ENCODE results near the gene SLC9A8. TPM values are rescaled to one million over a fixed set of nuclear protein-coding genes. Genes with fewer than 3 reads are reported as not detected.

The SLC9A8 gene
- total RNA-seq, 1 donor from 2014 or later = 6.2 TPM

GRCh38 chr20:49878977-49879376, 66.3 kb downstream of the SLC9A8 start:
- no peaks in the 10 kb centered on the region for H3K27me3 Mint-ChIP-seq (ENCODE audit: low read depth, unreplicated experiment)

GRCh38 chr20:49880177-49880576, 67.5 kb downstream of the SLC9A8 start:
- TF ChIP-seq CTCF (IDR thresholded peaks at IDR 0.05; ENCODE audit: insufficient read depth, low read depth, low read length) (no peak), EZH2 (IDR thresholded peaks at IDR 0.05; ENCODE audit: insufficient read depth, low read length) (no peak)
- FAIRE-seq (no peak), DNase-seq (ENCODE audit: low read depth) (peak; percentile 52)
- Histone ChIP-seq H3K27me3 (ENCODE audit: insufficient read depth, low read length) (no peaks in the 10 kb centered on the region), H3K9me3 (ENCODE audit: insufficient read depth, low read depth, low read length) (no peaks in the 10 kb centered on the region), H3K27ac (ENCODE audit: low read depth, low read length) (no peak overlapping the region), H4K20me1 (ENCODE audit: insufficient read depth, low read length) (no peaks in the 10 kb centered on the region), H3K36me3 (ENCODE audit: insufficient read depth, low read length) (peaks cover 3% of the 10 kb centered on the region), H3K79me2 (ENCODE audit: insufficient read depth, low read length) (no peaks in the 10 kb centered on the region), H3K4me3 (ENCODE audit: insufficient read depth, low read depth, low read length) (no peak overlapping the region), H2AFZ (ENCODE audit: low read depth, low read length) (no peak overlapping the region), H3K4me2 (ENCODE audit: low read length) (no peak overlapping the region), H3K4me1 (ENCODE audit: insufficient read depth, low read length) (no peaks in the 10 kb centered on the region), H3K9ac (ENCODE audit: low read length) (no peak overlapping the region)
- Mint-ChIP-seq H3K9me3 (ENCODE audit: unreplicated experiment) (no peaks in the 10 kb centered on the region), H3K4me1 (ENCODE audit: low read depth, unreplicated experiment) (peaks cover 5% of the 10 kb centered on the region), H3K4me3 (ENCODE audit: unreplicated experiment) (no peak overlapping the region), H3K27me3 (ENCODE audit: low read depth, unreplicated experiment) (no peaks in the 10 kb centered on the region), H3K36me3 (ENCODE audit: low read depth, unreplicated experiment) (peaks cover 7% of the 10 kb centered on the region), H3K27ac (ENCODE audit: unreplicated experiment) (no peak overlapping the region)

More at GRCh38 chr20:49878977-49879376, 66.3 kb downstream of the SLC9A8 start:
- H3K9me3 ChIP-seq (ENCODE audit: insufficient read depth, low read depth, low read length) = no peaks in the 10 kb centered on the region
- H3K4me1 ChIP-seq (ENCODE audit: insufficient read depth, low read length) = no peaks in the 10 kb centered on the region
- FAIRE-seq (no peak), DNase-seq (ENCODE audit: low read depth) (no peak)
- Mint-ChIP-seq H3K36me3 (ENCODE audit: low read depth, unreplicated experiment) (peaks cover 8% of the 10 kb centered on the region), H3K9me3 (ENCODE audit: unreplicated experiment) (no peaks in the 10 kb centered on the region), H3K4me1 (ENCODE audit: low read depth, unreplicated experiment) (peaks cover 5% of the 10 kb centered on the region), H3K27ac (ENCODE audit: unreplicated experiment) (no peak overlapping the region), H3K4me3 (ENCODE audit: unreplicated experiment) (no peak overlapping the region)
- H3K4me3 ChIP-seq (ENCODE audit: insufficient read depth, low read depth, low read length) = no peak overlapping the region
- no peaks in the 10 kb centered on the region for H4K20me1 ChIP-seq (ENCODE audit: insufficient read depth, low read length)
- no peak for TF ChIP-seq CTCF (IDR thresholded peaks at IDR 0.05; ENCODE audit: insufficient read depth, low read depth, low read length)
- no peak for TF ChIP-seq EZH2 (IDR thresholded peaks at IDR 0.05; ENCODE audit: insufficient read depth, low read length)
- no peaks in the 10 kb centered on the region for H3K27me3 ChIP-seq (ENCODE audit: insufficient read depth, low read length)
- H3K9ac ChIP-seq (ENCODE audit: low read length) = no peak overlapping the region
- no peak overlapping the region for H2AFZ ChIP-seq (ENCODE audit: low read depth, low read length)
- H3K27ac ChIP-seq (ENCODE audit: low read depth, low read length) = no peak overlapping the region
- no peaks in the 10 kb centered on the region for H3K79me2 ChIP-seq (ENCODE audit: insufficient read depth, low read length)
- no peak overlapping the region for H3K4me2 ChIP-seq (ENCODE audit: low read length)
- peaks cover 3% of the 10 kb centered on the region for H3K36me3 ChIP-seq (ENCODE audit: insufficient read depth, low read length)

DNA sequence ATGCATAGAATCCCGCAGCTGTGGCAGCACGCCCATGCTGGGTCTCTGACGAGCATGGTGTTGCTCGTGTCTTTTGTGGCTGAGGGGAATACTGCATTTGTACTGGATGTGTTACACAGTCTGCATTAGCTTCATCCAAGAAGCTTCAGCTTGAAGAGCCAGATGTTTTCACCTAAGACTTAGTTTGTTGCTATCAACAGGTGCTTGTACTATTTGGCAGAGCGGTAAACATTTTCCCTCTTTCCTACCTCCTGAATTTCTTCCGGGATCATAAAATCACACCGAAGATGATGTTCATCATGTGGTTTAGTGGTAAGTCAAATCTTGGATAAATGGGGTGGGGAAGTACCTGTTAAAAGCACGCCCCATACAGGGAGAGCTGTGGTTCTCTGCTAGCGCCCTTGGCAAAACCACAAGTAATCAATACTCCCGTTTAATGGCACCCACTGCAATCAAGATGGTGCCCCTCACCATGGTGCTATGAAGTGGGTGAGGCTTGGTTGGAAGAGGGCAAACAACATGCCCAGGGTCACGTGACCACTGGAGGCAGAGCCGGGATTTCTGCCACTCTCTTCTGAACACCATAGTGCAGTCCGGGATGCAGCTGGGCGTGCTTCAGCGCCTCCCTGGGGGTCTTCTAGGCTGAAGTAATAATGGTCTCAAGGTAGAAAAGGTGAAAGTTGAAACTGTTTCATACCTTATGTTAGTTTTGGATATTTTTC, 68.3 kb downstream of the SLC9A8 start:
- no peak overlapping the region for H3K4me3 ChIP-seq (ENCODE audit: insufficient read depth, low read depth, low read length)
- Mint-ChIP-seq H3K27ac (ENCODE audit: unreplicated experiment) (no peak overlapping the region), H3K36me3 (ENCODE audit: low read depth, unreplicated experiment) (peaks cover 6% of the 10 kb centered on the region), H3K4me1 (ENCODE audit: low read depth, unreplicated experiment) (peaks cover 5% of the 10 kb centered on the region), H3K4me3 (ENCODE audit: unreplicated experiment) (no peak overlapping the region), H3K9me3 (ENCODE audit: unreplicated experiment) (no peaks in the 10 kb centered on the region), H3K27me3 (ENCODE audit: low read depth, unreplicated experiment) (no peaks in the 10 kb centered on the region)
- H4K20me1 ChIP-seq (ENCODE audit: insufficient read depth, low read length) = no peaks in the 10 kb centered on the region
- no peaks in the 10 kb centered on the region for H3K4me1 ChIP-seq (ENCODE audit: insufficient read depth, low read length)
- no peak overlapping the region for H2AFZ ChIP-seq (ENCODE audit: low read depth, low read length)
- TF ChIP-seq CTCF (IDR thresholded peaks at IDR 0.05; ENCODE audit: insufficient read depth, low read depth, low read length) (no peak), EZH2 (IDR thresholded peaks at IDR 0.05; ENCODE audit: insufficient read depth, low read length) (no peak)
- FAIRE-seq (no peak), DNase-seq (ENCODE audit: low read depth) (no peak)
- H3K4me2 ChIP-seq (ENCODE audit: low read length) = no peak overlapping the region
- peaks cover 3% of the 10 kb centered on the region for H3K36me3 ChIP-seq (ENCODE audit: insufficient read depth, low read length)
- H3K27me3 ChIP-seq (ENCODE audit: insufficient read depth, low read length) = no peaks in the 10 kb centered on the region
- H3K9me3 ChIP-seq (ENCODE audit: insufficient read depth, low read depth, low read length) = no peaks in the 10 kb centered on the region
- H3K79me2 ChIP-seq (ENCODE audit: insufficient read depth, low read length) = no peaks in the 10 kb centered on the region
- no peak overlapping the region for H3K27ac ChIP-seq (ENCODE audit: low read depth, low read length)
- no peak overlapping the region for H3K9ac ChIP-seq (ENCODE audit: low read length)

Measured in astrocyte (in vitro differentiated cells and primary cell).